Measurements from ENCODE around the gene LRRC27.

Gene LRRC27

GRCh38 chr10:132301371-132302330, 30.3 kb upstream of the LRRC27 start:
- no peak for DNase-seq (ENCODE audit: low read depth in 3 of 3)

GRCh38 chr10:132302421-132303310, 29.3 kb upstream of the LRRC27 start:
- DNase-seq (ENCODE audit: low read depth in 3 of 3), result no peak

GRCh38 chr10:132303361-132304115, 28.5 kb upstream of the LRRC27 start:
- no peak for DNase-seq (ENCODE audit: low read depth in 3 of 3)

- DNase-seq (ENCODE audit: low read depth in 3 of 3), result no peak
These were observed 27.1 kb upstream of the LRRC27 start for GRCh38 chr10:132304756-132305509.

GRCh38 chr10:132305654-132306342, 26.2 kb upstream of the LRRC27 start:
- no peak for DNase-seq (ENCODE audit: low read depth in 3 of 3)

GRCh38 chr10:132306343-132306685, 25.7 kb upstream of the LRRC27 start:
- DNase-seq (ENCODE audit: low read depth in 3 of 3), result no peak

GRCh38 chr10:132306864-132307751, 24.9 kb upstream of the LRRC27 start:
- peak in 1 of 3 experiments; percentile 26 for DNase-seq (ENCODE audit: low read depth in 3 of 3)

GRCh38 chr10:132307823-132308586, 24.0 kb upstream of the LRRC27 start, which contains the start of gene STK32C:
Gene STK32C, minus strand, starts transcription at chr10:132307950. Its CDS starts 117 bp downstream, at chr10:132307833.
- peak; percentile 80 to 88 (median 82) for DNase-seq (ENCODE audit: low read depth in 3 of 3)

GRCh38 chr10:132308587-132309470, 23.2 kb upstream of the LRRC27 start:
- DNase-seq (ENCODE audit: low read depth in 3 of 3), result no peak

GRCh38 chr10:132309471-132309865, 22.5 kb upstream of the LRRC27 start:
- DNase-seq (ENCODE audit: low read depth in 3 of 3), result no peak

GRCh38 chr10:132309879-132310591, 22.0 kb upstream of the LRRC27 start:
- DNase-seq (ENCODE audit: low read depth in 3 of 3), result no peak

- no peak for DNase-seq (ENCODE audit: low read depth in 3 of 3)
These were observed 21.2 kb upstream of the LRRC27 start for GRCh38 chr10:132310701-132311337.

- no peak for DNase-seq (ENCODE audit: low read depth in 3 of 3)
These were observed 20.6 kb upstream of the LRRC27 start for GRCh38 chr10:132311338-132311939.

GRCh38 chr10:132313305-132313704, 18.7 kb upstream of the LRRC27 start:
- no peak for DNase-seq (ENCODE audit: low read depth in 3 of 3)

- DNase-seq (ENCODE audit: low read depth in 3 of 3), result no peak
These were observed 18.1 kb upstream of the LRRC27 start for GRCh38 chr10:132313865-132314264.

- DNase-seq (ENCODE audit: low read depth in 3 of 3), result no peak
These were observed 17.7 kb upstream of the LRRC27 start for GRCh38 chr10:132314336-132314735.

All from stimulated activated CD4-positive, alpha-beta T cell treated with anti-CD3 and anti-CD28 coated beads, TNF-alpha, amount 100 ng/mL, for 24 hours (primary cell).